ENCODE data around the gene TOMM40.

DNA sequence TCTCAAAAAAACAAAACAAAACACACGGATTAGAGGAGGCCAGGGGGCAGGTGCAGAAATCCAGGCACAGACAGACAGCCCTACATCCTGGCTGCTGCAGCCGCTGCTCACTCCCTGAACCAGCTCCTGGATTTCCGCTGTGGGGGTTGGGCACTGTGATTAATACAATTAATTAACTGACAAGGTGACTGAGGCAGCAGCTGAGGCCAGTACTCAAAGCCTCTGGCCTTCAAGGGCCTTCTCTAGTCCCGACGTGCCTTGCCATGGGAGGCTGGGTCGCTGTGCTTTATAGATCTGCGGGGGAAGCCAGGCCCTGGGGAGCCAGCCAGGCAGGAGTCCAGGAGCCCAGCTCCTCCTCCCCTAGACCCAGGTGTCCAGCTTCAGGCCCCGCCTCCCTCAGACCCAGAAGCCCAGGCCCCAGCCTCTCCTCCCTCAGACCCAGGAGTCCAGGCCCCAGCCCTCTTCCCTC is 40.4 kb upstream of the TOMM40 start:
- no peak for TF ChIP-seq ZSCAN29 (IDR thresholded peaks at IDR 0.05)
- TF ChIP-seq, protein P1, sequence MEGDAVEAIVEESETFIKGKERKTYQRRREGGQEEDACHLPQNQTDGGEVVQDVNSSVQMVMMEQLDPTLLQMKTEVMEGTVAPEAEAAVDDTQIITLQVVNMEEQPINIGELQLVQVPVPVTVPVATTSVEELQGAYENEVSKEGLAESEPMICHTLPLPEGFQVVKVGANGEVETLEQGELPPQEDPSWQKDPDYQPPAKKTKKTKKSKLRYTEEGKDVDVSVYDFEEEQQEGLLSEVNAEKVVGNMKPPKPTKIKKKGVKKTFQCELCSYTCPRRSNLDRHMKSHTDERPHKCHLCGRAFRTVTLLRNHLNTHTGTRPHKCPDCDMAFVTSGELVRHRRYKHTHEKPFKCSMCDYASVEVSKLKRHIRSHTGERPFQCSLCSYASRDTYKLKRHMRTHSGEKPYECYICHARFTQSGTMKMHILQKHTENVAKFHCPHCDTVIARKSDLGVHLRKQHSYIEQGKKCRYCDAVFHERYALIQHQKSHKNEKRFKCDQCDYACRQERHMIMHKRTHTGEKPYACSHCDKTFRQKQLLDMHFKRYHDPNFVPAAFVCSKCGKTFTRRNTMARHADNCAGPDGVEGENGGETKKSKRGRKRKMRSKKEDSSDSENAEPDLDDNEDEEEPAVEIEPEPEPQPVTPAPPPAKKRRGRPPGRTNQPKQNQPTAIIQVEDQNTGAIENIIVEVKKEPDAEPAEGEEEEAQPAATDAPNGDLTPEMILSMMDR (IDR thresholded peaks at IDR 0.05 in 2 of 3, conservative IDR thresholded peaks at IDR 0.05 in 1 of 3; ENCODE audit: insufficient read depth in 2 of 3, low read depth in 1 of 3, low read length in 3 of 3), result no peak
- TF ChIP-seq CTBP1 (IDR thresholded peaks at IDR 0.05; ENCODE audit: borderline replicate concordance), result no peak
- TF ChIP-seq, protein P2, sequence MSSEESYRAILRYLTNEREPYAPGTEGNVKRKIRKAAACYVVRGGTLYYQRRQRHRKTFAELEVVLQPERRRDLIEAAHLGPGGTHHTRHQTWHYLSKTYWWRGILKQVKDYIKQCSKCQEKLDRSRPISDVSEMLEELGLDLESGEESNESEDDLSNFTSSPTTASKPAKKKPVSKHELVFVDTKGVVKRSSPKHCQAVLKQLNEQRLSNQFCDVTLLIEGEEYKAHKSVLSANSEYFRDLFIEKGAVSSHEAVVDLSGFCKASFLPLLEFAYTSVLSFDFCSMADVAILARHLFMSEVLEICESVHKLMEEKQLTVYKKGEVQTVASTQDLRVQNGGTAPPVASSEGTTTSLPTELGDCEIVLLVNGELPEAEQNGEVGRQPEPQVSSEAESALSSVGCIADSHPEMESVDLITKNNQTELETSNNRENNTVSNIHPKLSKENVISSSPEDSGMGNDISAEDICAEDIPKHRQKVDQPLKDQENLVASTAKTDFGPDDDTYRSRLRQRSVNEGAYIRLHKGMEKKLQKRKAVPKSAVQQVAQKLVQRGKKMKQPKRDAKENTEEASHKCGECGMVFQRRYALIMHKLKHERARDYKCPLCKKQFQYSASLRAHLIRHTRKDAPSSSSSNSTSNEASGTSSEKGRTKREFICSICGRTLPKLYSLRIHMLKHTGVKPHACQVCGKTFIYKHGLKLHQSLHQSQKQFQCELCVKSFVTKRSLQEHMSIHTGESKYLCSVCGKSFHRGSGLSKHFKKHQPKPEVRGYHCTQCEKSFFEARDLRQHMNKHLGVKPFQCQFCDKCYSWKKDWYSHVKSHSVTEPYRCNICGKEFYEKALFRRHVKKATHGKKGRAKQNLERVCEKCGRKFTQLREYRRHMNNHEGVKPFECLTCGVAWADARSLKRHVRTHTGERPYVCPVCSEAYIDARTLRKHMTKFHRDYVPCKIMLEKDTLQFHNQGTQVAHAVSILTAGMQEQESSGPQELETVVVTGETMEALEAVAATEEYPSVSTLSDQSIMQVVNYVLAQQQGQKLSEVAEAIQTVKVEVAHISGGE (CRISPR knock-in tag; IDR thresholded peaks at IDR 0.05), result no peak
- TF ChIP-seq SP1 (CRISPR knock-in tag; IDR thresholded peaks at IDR 0.05), result no peak
- no peak for TF ChIP-seq POLR2AphosphoS2 (IDR thresholded peaks at IDR 0.05; ENCODE audit: low read length)
- TF ChIP-seq ZBTB43 (CRISPR knock-in tag; IDR thresholded peaks at IDR 0.05), result no peak
- TF ChIP-seq HNRNPLL (IDR thresholded peaks at IDR 0.05; ENCODE audit: low read depth, low read length, poor library complexity, severe bottlenecking), result no peak
- no peak for TF ChIP-seq PCBP2 (IDR thresholded peaks at IDR 0.05; ENCODE audit: low read depth, low read length, poor library complexity, severe bottlenecking)

All from K562 (cell line).